KG1 (cell line): ENCODE data around the gene RAMACL.
"Not testable (repeated sequence)": the region's sequence is repeated elsewhere in the genome, so short reads cannot be mapped to it uniquely, and the experiment has no call there.

ENCODE experiments used
- DNase-seq: peaks from one replicate; lab custom pipeline; 2025; lab: John Stamatoyannopoulos, UW

Gene RAMACL

DNA sequence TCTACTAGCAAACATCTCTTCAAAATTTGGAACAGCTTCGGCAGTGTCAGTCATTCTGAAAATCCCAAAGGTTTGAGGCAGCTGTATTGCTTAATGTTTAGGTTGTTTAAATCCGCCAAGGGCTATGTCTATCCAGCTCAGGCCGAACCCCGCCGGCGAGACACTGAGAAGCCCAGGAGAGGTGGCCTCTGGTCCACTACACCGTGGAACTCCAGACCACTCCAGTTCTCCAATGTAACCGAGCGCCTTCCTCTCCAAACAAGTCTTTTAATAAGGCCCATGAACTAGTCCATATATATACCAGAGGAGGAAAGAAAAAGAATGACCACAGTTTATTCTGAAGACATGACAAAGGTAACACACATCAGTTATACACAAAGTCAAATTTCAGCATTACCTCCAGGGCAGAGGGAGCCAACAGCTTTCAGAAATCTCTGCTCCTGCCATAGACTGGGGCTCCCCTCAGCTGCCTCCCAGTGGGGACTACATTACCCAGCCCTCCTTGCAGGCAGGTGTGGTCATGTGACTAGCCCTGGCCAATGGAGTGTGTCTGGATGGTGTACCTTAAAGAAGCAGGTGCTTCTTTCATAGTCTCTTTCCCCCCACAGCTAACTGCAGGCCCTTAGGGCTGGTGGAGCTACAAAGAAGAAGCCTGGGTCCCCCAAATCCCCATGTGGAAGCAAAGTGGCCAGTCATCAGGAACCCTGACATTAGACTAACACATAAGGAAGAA is at the start of gene RAMACL:
Gene RAMACL (minus strand): TSS at position 255 of the 733 bp plus-strand sequence. CDS start 201 bp downstream, at position 54.
- DNase-seq: no peak

- DNase-seq: no peak
Observed at GRCh38 chr6:166635013-166635970, 48.8 kb upstream of the RAMACL start.

GRCh38 chr6:166634581-166634980 is 48.1 kb upstream of the RAMACL start:
- DNase-seq: not testable (repeated sequence)

DNA sequence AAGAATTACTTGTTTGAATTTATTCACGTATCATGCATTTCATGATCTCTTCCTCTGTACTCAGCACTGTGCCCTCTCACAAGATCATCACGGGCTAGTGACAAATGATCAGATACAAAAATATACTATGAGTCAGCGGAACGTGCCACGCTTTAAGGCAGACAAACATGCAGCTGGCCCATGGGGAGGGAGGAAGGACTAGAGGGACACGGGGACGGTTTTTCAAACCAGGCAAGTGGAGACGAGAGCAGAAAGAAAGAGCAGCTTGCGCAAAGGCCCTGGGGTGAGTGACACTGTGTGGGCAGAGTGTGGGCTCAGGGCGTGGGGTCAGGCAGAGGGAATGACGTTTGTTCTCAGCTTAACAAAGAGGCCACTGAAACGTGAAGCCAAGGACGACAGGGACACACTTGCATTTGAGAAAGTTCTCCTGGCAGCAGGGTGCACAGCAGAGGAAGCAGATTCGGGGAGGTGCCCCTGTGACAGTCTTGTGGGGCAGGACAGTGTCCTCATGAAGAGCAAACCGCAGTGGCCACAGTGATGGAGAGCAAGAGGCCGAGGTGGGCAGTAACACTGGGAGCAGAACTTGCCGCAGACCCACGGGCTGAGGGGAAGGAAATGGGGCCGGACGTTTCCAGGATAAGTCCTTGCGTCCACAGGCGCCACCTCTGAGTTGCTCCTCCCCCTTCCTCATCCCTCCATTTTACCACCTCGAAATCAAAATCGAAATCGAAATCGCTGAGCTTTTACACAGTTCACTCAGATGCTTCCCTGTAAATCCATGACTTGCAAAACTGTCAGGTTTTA is 47.5 kb upstream of the RAMACL start:
- no peak for DNase-seq

DNA sequence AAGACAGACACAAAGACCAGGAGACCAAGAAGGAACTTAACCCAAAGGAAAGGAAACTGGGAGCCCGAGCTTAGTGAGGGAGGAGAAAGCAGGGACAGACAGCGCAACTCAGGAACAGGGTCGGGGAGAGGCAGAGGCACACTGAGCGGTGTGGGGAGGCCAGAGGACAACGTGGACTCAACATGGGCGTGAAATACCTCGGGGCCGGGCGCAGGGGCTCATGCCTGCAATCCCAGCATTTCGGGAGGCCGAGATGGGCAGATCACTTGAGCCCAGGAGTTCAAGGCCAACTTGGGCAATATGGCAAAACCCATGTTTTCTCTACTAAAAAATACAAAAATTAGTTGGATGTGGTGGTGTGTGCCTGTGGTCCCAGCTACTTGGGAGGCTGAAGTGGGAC is 46.3 kb upstream of the RAMACL start:
- no peak for DNase-seq

DNA sequence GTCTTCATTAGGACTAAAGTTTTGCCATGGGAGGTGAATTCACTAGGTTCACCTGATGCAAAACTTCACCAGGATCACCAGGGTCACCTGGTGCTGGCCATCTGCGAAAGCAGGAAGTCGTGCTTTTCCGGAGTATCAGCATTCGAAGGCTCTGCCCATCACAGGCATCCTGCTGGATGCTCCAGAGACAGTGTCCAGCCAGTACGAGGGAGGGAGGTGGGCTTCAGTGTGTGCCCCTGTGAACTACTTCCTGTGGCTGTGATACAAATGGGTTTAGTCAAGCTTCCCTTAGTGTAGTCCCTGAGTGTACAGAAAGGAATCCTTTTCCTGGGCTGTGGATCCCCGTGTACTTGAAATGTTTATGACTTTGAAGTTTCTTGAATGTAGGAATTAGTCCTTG is 44.0 kb upstream of the RAMACL start:
- no peak for DNase-seq

DNA sequence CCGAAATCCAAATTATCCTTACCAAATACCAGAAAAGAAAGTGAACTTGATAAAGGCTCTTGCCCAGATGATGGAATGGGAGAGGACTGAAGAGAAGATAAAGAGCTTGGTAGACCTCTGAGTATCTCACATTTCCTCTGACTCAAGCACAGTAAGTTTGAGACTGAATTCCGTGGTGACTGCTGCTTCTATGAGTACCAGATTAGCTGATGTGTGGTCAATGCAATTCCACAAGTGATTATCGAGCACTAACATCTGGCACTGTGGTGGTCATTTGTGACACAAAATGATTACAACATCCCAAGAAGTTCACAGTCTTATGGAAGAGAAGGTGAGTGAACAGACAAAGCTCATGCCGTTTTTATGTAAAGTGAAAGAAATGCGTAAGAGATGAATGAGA is 43.1 kb upstream of the RAMACL start:
- no peak for DNase-seq

GRCh38 chr6:166627875-166628801 is 41.7 kb upstream of the RAMACL start:
- peak; percentile 18 for DNase-seq

DNA sequence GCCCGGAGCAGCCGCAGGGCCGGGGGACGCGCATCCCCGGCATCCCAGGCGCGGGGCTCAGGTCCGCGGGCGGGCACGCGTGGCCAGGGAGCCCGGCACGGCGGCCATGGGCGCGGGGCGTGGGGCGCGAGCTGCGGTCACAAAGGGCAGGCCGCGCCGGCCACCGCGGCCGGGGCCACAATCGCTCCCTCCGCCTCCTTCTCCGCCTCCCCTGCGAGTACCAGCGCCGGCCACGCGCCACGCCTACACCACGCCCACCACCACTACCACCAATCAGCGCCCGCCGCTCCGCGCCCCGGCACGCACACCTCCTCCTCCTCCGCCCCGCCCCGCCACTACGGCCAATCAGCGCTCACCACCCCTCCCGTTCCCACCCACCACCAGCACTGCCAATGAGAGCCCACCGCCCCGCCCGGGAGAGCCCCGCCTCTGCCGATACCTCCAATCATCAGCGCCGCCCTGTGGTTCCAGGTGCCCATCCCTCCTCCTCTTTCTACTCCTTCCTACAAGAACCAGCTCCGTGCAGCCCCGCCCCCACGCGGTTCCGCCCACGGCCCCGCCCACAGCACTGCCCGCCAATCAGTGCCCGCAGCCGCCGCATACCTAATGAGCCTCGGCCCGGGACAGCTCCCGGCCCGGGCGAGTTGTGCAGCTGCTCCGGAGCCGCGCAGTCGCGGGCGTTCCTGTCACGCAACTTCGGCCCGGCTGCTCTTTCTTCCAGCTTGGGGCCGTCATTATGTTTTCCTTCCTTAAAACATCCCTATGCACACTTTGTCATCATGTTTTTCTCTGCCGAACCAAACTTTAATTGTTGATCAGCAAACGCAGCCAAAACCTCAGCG is 40.8 kb upstream of the RAMACL start, which contains the start of gene RPS6KA2:
Gene RPS6KA2 (minus strand): TSS at position 219 of the 842 bp plus-strand sequence. CDS start 232 bp downstream, outside the sequence.
- peak; percentile 98 for DNase-seq

GRCh38 chr6:166626177-166627032 is 39.9 kb upstream of the RAMACL start:
- no peak for DNase-seq

GRCh38 chr6:166625356-166625755 is 38.9 kb upstream of the RAMACL start:
- DNase-seq: no peak

DNA sequence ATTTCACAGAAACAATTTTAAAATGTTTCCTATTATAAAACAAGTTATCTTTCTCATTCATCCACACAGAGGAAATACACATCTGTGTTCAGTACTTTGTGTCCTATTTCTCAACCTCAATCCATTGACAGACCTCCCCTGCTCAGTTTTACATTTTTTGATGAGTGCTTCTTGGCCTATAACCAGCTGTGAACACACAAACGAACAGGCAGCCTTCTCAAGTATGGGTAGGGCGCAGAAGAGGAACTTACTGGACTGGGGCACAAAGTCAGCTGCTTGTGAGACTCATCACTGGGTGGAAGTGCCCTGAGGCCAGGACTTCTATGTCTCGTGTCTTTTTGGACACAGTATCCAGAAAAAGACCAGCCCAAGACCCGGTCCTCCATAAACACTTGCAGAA is 37.8 kb upstream of the RAMACL start:
- no peak for DNase-seq

DNA sequence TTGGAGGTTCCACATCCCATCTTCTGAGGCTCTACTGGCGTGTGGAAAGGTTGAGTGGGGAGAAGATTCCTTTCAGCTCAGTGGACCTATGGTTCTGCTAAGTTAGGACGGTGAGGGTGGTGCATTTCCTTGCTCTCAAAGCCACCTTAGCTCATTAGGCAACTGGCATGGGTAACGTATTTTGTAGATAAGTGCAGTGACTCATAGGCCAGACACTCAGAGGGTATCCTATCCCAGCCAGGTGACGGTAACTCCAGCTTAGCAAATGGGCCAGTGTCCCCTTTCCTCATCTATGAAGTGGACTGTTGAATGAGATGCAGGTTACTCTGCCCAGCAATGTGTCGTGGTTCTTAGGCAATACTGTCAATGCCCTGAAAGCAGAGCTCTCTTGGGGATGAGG is 36.8 kb upstream of the RAMACL start:
- no peak for DNase-seq

DNA sequence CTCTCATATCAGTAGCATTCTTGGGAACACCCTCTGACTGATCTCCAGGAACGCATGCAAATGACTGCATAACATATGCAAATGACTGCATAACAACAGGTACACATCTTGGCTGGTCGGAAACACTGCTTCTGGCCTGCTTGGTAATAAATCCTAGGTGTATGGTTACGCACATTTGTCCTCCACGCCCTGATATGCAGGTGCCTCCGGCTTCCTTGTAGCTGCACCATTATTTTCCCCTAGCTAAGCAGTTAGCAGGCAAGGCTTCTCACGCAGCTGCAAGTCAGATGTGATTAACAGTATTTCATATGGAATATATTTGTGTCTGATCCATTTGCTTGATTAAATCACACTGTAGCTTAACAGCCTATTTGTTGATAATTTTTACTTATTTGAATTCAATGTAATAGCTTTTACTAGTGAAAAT is 34.6 kb upstream of the RAMACL start:
- no peak for DNase-seq

- no peak for DNase-seq
Observed at GRCh38 chr6:166620478-166621113, 34.1 kb upstream of the RAMACL start.

GRCh38 chr6:166619912-166620311 is 33.4 kb upstream of the RAMACL start:
- DNase-seq: no peak

- no peak for DNase-seq
Observed at GRCh38 chr6:166618866-166619761, 32.6 kb upstream of the RAMACL start.
